Measurements from ENCODE around the gene NDUFC2. TPM values are rescaled to one million over a fixed set of nuclear protein-coding genes. Genes with fewer than 3 reads are reported as not detected.

Gene NDUFC2
- total and polyA plus RNA-seq, 2 of the 13 experiments (the other 11 are each of a cell fraction or from before 2014, with no cell fraction given), result 256 to 363 TPM

DNA sequence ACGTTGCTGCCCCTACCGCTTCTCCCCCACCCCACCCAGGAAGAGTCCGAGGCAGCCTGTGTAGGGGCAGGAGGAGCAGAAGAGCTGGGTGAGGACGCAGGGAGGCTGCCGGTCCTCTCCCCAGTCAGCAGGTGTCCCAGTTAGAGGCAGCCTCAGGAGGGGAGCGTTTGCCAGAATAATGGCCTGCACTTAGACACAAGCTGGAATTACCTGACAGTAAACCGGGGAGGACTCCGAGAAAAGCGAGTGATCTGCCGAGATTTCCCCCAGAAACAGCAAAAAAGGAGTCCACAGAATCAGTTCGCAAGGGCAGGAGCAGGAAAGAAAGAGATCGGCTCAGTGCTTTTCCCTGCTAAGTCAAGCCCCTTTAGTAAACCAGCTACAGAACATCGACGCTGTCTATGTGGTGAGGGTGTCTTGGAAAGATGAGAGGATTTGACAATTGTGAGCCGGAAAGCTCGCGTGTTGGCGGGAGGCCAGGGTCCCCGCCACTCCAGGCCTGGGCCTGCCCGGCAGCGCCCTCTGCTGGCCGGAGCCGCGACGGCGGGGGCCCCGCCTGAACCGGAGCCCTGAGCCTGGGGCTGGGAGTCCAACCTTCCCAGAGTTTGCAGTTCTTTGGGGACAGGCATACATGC lies 33.7 kb downstream of the NDUFC2 start (continued):
- TF ChIP-seq, protein P1, sequence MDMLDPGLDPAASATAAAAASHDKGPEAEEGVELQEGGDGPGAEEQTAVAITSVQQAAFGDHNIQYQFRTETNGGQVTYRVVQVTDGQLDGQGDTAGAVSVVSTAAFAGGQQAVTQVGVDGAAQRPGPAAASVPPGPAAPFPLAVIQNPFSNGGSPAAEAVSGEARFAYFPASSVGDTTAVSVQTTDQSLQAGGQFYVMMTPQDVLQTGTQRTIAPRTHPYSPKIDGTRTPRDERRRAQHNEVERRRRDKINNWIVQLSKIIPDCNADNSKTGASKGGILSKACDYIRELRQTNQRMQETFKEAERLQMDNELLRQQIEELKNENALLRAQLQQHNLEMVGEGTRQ (IDR thresholded peaks at IDR 0.05; ENCODE audit: low read depth, low read length), result no peak
- TF ChIP-seq, protein P1 (CRISPR knock-in tag; IDR thresholded peaks at IDR 0.05; ENCODE audit: borderline replicate concordance), result no peak
- TF ChIP-seq TEAD2 (CRISPR knock-in tag; IDR thresholded peaks at IDR 0.05), result no peak
- TF ChIP-seq ZFP36L2 (CRISPR knock-in tag; IDR thresholded peaks at IDR 0.05), result no peak
- 0 out of 2 replicates have a peak, but pooled peaks have one; percentile 53 for TF ChIP-seq ZNF644 (CRISPR knock-in tag; IDR thresholded peaks at IDR 0.05; ENCODE audit: low read depth)
- TF ChIP-seq, protein P2, sequence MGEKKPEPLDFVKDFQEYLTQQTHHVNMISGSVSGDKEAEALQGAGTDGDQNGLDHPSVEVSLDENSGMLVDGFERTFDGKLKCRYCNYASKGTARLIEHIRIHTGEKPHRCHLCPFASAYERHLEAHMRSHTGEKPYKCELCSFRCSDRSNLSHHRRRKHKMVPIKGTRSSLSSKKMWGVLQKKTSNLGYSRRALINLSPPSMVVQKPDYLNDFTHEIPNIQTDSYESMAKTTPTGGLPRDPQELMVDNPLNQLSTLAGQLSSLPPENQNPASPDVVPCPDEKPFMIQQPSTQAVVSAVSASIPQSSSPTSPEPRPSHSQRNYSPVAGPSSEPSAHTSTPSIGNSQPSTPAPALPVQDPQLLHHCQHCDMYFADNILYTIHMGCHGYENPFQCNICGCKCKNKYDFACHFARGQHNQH (CRISPR knock-in tag; IDR thresholded peaks at IDR 0.05), result peak; percentile 79
- TF ChIP-seq, protein P3, sequence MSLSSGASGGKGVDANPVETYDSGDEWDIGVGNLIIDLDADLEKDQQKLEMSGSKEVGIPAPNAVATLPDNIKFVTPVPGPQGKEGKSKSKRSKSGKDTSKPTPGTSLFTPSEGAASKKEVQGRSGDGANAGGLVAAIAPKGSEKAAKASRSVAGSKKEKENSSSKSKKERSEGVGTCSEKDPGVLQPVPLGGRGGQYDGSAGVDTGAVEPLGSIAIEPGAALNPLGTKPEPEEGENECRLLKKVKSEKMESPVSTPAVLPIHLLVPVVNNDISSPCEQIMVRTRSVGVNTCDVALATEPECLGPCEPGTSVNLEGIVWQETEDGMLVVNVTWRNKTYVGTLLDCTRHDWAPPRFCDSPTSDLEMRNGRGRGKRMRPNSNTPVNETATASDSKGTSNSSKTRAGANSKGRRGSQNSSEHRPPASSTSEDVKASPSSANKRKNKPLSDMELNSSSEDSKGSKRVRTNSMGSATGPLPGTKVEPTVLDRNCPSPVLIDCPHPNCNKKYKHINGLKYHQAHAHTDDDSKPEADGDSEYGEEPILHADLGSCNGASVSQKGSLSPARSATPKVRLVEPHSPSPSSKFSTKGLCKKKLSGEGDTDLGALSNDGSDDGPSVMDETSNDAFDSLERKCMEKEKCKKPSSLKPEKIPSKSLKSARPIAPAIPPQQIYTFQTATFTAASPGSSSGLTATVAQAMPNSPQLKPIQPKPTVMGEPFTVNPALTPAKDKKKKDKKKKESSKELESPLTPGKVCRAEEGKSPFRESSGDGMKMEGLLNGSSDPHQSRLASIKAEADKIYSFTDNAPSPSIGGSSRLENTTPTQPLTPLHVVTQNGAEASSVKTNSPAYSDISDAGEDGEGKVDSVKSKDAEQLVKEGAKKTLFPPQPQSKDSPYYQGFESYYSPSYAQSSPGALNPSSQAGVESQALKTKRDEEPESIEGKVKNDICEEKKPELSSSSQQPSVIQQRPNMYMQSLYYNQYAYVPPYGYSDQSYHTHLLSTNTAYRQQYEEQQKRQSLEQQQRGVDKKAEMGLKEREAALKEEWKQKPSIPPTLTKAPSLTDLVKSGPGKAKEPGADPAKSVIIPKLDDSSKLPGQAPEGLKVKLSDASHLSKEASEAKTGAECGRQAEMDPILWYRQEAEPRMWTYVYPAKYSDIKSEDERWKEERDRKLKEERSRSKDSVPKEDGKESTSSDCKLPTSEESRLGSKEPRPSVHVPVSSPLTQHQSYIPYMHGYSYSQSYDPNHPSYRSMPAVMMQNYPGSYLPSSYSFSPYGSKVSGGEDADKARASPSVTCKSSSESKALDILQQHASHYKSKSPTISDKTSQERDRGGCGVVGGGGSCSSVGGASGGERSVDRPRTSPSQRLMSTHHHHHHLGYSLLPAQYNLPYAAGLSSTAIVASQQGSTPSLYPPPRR (CRISPR knock-in tag; IDR thresholded peaks at IDR 0.05; ENCODE audit: borderline replicate concordance), result no peak
- TF ChIP-seq RFX5 (IDR thresholded peaks at IDR 0.05; ENCODE audit: low read depth, low read length), result no peak
- no peak for TF ChIP-seq ZNF720 (CRISPR knock-in tag; IDR thresholded peaks at IDR 0.05)
- no peak for TF ChIP-seq REXO4 (CRISPR knock-in tag; IDR thresholded peaks at IDR 0.05; ENCODE audit: borderline replicate concordance)
- no peak for TF ChIP-seq SIN3A (IDR thresholded peaks at IDR 0.05; ENCODE audit: borderline replicate concordance, low read depth, low read length)
- TF ChIP-seq, protein P4, sequence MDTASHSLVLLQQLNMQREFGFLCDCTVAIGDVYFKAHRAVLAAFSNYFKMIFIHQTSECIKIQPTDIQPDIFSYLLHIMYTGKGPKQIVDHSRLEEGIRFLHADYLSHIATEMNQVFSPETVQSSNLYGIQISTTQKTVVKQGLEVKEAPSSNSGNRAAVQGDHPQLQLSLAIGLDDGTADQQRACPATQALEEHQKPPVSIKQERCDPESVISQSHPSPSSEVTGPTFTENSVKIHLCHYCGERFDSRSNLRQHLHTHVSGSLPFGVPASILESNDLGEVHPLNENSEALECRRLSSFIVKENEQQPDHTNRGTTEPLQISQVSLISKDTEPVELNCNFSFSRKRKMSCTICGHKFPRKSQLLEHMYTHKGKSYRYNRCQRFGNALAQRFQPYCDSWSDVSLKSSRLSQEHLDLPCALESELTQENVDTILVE (CRISPR knock-in tag; IDR thresholded peaks at IDR 0.05), result no peak
- no peak for TF ChIP-seq PHF8 (CRISPR knock-in tag; IDR thresholded peaks at IDR 0.05)
- TF ChIP-seq JUN (CRISPR knock-in tag; IDR thresholded peaks at IDR 0.05), result 0 out of 2 replicates have a peak, but pooled peaks have one; percentile 46
- TF ChIP-seq, protein P5, sequence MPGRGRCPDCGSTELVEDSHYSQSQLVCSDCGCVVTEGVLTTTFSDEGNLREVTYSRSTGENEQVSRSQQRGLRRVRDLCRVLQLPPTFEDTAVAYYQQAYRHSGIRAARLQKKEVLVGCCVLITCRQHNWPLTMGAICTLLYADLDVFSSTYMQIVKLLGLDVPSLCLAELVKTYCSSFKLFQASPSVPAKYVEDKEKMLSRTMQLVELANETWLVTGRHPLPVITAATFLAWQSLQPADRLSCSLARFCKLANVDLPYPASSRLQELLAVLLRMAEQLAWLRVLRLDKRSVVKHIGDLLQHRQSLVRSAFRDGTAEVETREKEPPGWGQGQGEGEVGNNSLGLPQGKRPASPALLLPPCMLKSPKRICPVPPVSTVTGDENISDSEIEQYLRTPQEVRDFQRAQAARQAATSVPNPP (CRISPR knock-in tag; IDR thresholded peaks at IDR 0.05), result peak; percentile 54; the same call in 1 of the 2 replicates
- no peak for TF ChIP-seq TBX3 (IDR thresholded peaks at IDR 0.05; ENCODE audit: borderline replicate concordance)
- peak; percentile 30; the same call in 1 of the 2 replicates for TF ChIP-seq ZNF331 (CRISPR knock-in tag; IDR thresholded peaks at IDR 0.05)
- no peak for TF ChIP-seq ZNF451 (CRISPR knock-in tag; IDR thresholded peaks at IDR 0.05)
- peak; percentile 69; the same call in 1 of the 3 replicates for TF ChIP-seq MXI1 (IDR thresholded peaks at IDR 0.05; ENCODE audit: borderline replicate concordance, low read depth, low read length)
- no peak for TF ChIP-seq HMGA1 (CRISPR knock-in tag; conservative IDR thresholded peaks at IDR 0.05)
- no peak for TF ChIP-seq ZNF207 (IDR thresholded peaks at IDR 0.05; ENCODE audit: borderline replicate concordance)
